OCI-LY7 (cell line): ENCODE results near the gene GTF3C1. TPM values are rescaled to one million over a fixed set of nuclear protein-coding genes. Genes with fewer than 3 reads are reported as not detected.

ENCODE experiments used
- BruUV-seq: library from RNA; stranded (reverse); fragments of 400-500 nt; replicated peaks from 2 replicates; lab custom pipeline; 2021; lab: Mats Ljungman, UMichigan
- CTCF ChIA-PET: fragments of 300-600 bp; sonication (Branson Sonifier 250); formaldehyde crosslinking; loops from one replicate; lab custom pipeline; 2022; ENCODE audit warnings: antibody characterized with exemption; ENCODE audit not compliant: unreplicated experiment; lab: Charles Lee
- POLR2A ChIA-PET: fragments of 300-600 bp; sonication (Branson Sonifier 250); formaldehyde crosslinking; loops from one replicate; lab custom pipeline; 2022; ENCODE audit warnings: antibody characterized with exemption; lab: Charles Lee
- DNase-seq: peaks from one replicate; pipeline ENCODE4 v3.0.0-alpha.2; 2015; ENCODE audit warnings: low spot score
- H2AFZ ChIP-seq: fragments of 200-600 bp; sonication (generic), shearing (Covaris generic); 2 replicates; pipeline ENCODE4 v1.6.1; 2014; ENCODE audit warnings: mild to moderate bottlenecking, antibody characterized with exemption, low read length, moderate library complexity
- H3K27ac ChIP-seq: fragments of 200-600 bp; sonication (generic); 2 replicates; pipeline ENCODE4 v1.5.1; 2014; ENCODE audit warnings: mixed run types, low read depth, mild to moderate bottlenecking, moderate library complexity, low read length, inconsistent platforms; ENCODE audit not compliant: poor library complexity, severe bottlenecking
- H3K36me3 ChIP-seq: fragments of 200-600 bp; sonication (generic); 2 replicates; pipeline ENCODE4 v1.6.1; 2014; ENCODE audit warnings: mild to moderate bottlenecking, antibody characterized with exemption, low read length, moderate library complexity, mixed read lengths; ENCODE audit not compliant: insufficient read depth
- H3K4me1 ChIP-seq: fragments of 200-600 bp; sonication (generic); 2 replicates; pipeline ENCODE4 v1.5.1; 2014; ENCODE audit warnings: mild to moderate bottlenecking, low read length; ENCODE audit not compliant: insufficient read depth, poor library complexity, severe bottlenecking
- H3K4me2 ChIP-seq: fragments of 200-600 bp; sonication (generic); 2 replicates; pipeline ENCODE4 v1.6.1; 2014; ENCODE audit warnings: mild to moderate bottlenecking, low read length
- H3K4me3 ChIP-seq: fragments of 200-600 bp; sonication (generic); 2 replicates; pipeline ENCODE4 v1.5.1; 2014; ENCODE audit warnings: mild to moderate bottlenecking, low read depth, low read length; ENCODE audit not compliant: poor library complexity, severe bottlenecking
- H3K79me2 ChIP-seq: fragments of 200-600 bp; sonication (generic); 2 replicates; pipeline ENCODE4 v1.6.1; 2016; ENCODE audit warnings: low read depth, mild to moderate bottlenecking, low read length, moderate library complexity, mixed read lengths; ENCODE audit not compliant: insufficient read depth
- H3K9me2 ChIP-seq: fragments of 200-600 bp; sonication (generic); 2 replicates; pipeline ENCODE4 v1.6.1; 2016; ENCODE audit warnings: mild to moderate bottlenecking, low read length, mixed read lengths; ENCODE audit not compliant: insufficient read depth
- H3K9me3 ChIP-seq: fragments of 200-600 bp; sonication (generic); 2 replicates; pipeline ENCODE4 v1.6.1; 2014; ENCODE audit warnings: mild to moderate bottlenecking, mixed run types, low read length, mixed read lengths
- H4K20me1 ChIP-seq: fragments of 200-600 bp; sonication (generic); 2 replicates; pipeline ENCODE4 v1.6.1; 2014; ENCODE audit warnings: mild to moderate bottlenecking, antibody characterized with exemption, low read length, moderate library complexity, mixed read lengths; ENCODE audit not compliant: insufficient read depth
- CTCF ChIP-seq: fragments of 200-600 bp; sonication (generic); conservative IDR thresholded peaks from 2 replicates; pipeline ENCODE4 v1.5.1; 2014; ENCODE audit warnings: mild to moderate bottlenecking, antibody characterized with exemption, low read length, moderate library complexity, mixed read lengths
- EZH2phosphoT487 ChIP-seq: fragments of 200-600 bp; sonication (generic); IDR thresholded peaks from 2 replicates; pipeline ENCODE4 v1.6.1; 2018; ENCODE audit warnings: low read depth, borderline replicate concordance, mild to moderate bottlenecking, mixed run types, antibody characterized with exemption, low read length, moderate library complexity, mixed read lengths
- intact Hi-C: fragments of 100-400 bp; cut with micrococcal nuclease; formaldehyde crosslinking; loops from one replicate; pipeline ENCODE4 v1.10.0; 2022; ENCODE audit not compliant: unreplicated experiment
- total RNA-seq, 2 experiments: library from RNA; depleted of rRNA in 1 of 2; stranded (reverse); fragments of >200 nt in 1 of 2; shearing (Covaris generic) in 1 of 2; gene quantifications; 2 replicates each; pipeline ENCODE4 v1.2.3, GENCODE V29; 2014 to 2022

The GTF3C1 gene
- total RNA-seq, 2 experiments from 2014 or later, result 48.3 to 57.1 TPM

- H4K20me1 ChIP-seq, result no peaks in the 10 kb centered on the region
- no peaks in the 10 kb centered on the region for H3K79me2 ChIP-seq
- no peak for DNase-seq
- no peak overlapping the region for H2AFZ ChIP-seq
- BruUV-seq, result no TSS peak
- POLR2A ChIA-PET, result interaction anchor here (0.6 kb wide), 1 partner anchor 15 kb away, joined by 3 read pairs; no protein-coding TSS in a partner anchor
- no peak overlapping the region for H3K4me3 ChIP-seq
- no peak overlapping the region for H3K27ac ChIP-seq
- H3K4me1 ChIP-seq, result no peaks in the 10 kb centered on the region
- H3K4me2 ChIP-seq, result no peak overlapping the region
- no peak for TF ChIP-seq EZH2phosphoT487
- no peak for TF ChIP-seq CTCF
- H3K36me3 ChIP-seq, result peaks cover 79% of the 10 kb centered on the region
- CTCF ChIA-PET, result no interaction called here
- H3K9me3 ChIP-seq, result no peaks in the 10 kb centered on the region
- no peaks in the 10 kb centered on the region for H3K9me2 ChIP-seq
- intact Hi-C loops, result no loop called here
Observed at GRCh38 chr16:27499659-27500055, 50.1 kb downstream of the GTF3C1 start.

GRCh38 chr16:27498916-27499658 lies 50.6 kb downstream of the GTF3C1 start:
- intact Hi-C loops, result no loop called here
- DNase-seq, result no peak
- Histone ChIP-seq H3K9me2 (no peaks in the 10 kb centered on the region), H4K20me1 (no peaks in the 10 kb centered on the region), H3K4me3 (no peak overlapping the region), H3K9me3 (no peaks in the 10 kb centered on the region), H3K79me2 (no peaks in the 10 kb centered on the region), H3K4me2 (no peak overlapping the region), H2AFZ (no peak overlapping the region), H3K36me3 (peaks cover 79% of the 10 kb centered on the region), H3K27ac (no peak overlapping the region), H3K4me1 (no peaks in the 10 kb centered on the region)
- ChIA-PET CTCF (no interaction called here), POLR2A (no interaction called here)
- BruUV-seq, result no TSS peak
- no peak for TF ChIP-seq EZH2phosphoT487

- Histone ChIP-seq H3K4me3 (no peak overlapping the region), H3K27ac (no peak overlapping the region), H3K4me1 (no peaks in the 10 kb centered on the region), H2AFZ (no peak overlapping the region), H3K9me3 (no peaks in the 10 kb centered on the region), H3K9me2 (no peaks in the 10 kb centered on the region), H3K79me2 (no peaks in the 10 kb centered on the region), H4K20me1 (no peaks in the 10 kb centered on the region), H3K36me3 (peaks cover 71% of the 10 kb centered on the region), H3K4me2 (no peak overlapping the region)
- CTCF ChIA-PET, result no interaction called here
- intact Hi-C loops, result no loop called here
- no TSS peak for BruUV-seq
- TF ChIP-seq EZH2phosphoT487, result no peak
- TF ChIP-seq CTCF, result no peak
- DNase-seq, result no peak
- POLR2A ChIA-PET, result no interaction called here
Observed at GRCh38 chr16:27498031-27498825, 51.5 kb downstream of the GTF3C1 start.
